Esophagus squamous epithelium (tissue), 5 donors: Measurements from ENCODE around the gene CAPRIN1. TPM values are rescaled to one million over a fixed set of nuclear protein-coding genes. Genes with fewer than 3 reads are reported as not detected.

ENCODE experiments used
- DNase-seq: peaks from one replicate; lab custom pipeline; 2025; lab: John Stamatoyannopoulos, UW
- H3K27ac ChIP-seq, 4 donors: fragments of 200-600 bp; sonication (generic); one replicate each; pipeline ENCODE4 v1.5.1; 2016 to 2019; ENCODE audit warnings: mild to moderate bottlenecking in 1 of 4
- H3K27me3 ChIP-seq, 4 donors: fragments of 200-600 bp; sonication (generic); 1 replicate in 3 of 4; 2 replicates in 1 of 4; pipeline versions ENCODE4 v1.5.1 to v1.6.0; 2017 to 2021; ENCODE audit warnings: antibody characterized with exemption in 1 of 4
- H3K36me3 ChIP-seq, 3 donors: fragments of 200-600 bp; sonication (generic); one replicate each; pipeline ENCODE4 v1.5.1; 2016 to 2019
- H3K4me1 ChIP-seq, 3 donors: fragments of 200-600 bp; sonication (generic); one replicate each; pipeline ENCODE4 v1.5.1; 2017 to 2019
- H3K4me3 ChIP-seq, 4 donors: fragments of 200-600 bp; sonication (generic); 1 replicate in 3 of 4; 2 replicates in 1 of 4; pipeline ENCODE4 v1.5.1; 2016 to 2019; ENCODE audit warnings: mild to moderate bottlenecking in 2 of 4, moderate library complexity in 1 of 4
- H3K9me3 ChIP-seq, 3 donors: fragments of 200-600 bp; sonication (generic); one replicate each; pipeline ENCODE4 v1.5.1; 2016 to 2019
- POLR2A ChIP-seq, 4 donors: fragments of 450-650 bp; IDR thresholded peaks; one replicate each; pipeline ENCODE4 v1.6.1; 2017; ENCODE audit warnings: antibody characterized with exemption in 4 of 4, mild to moderate bottlenecking in 4 of 4, moderate library complexity in 3 of 4
- WGBS, 2 donors: methylation state at CpG; one replicate each; pipeline ENCODE4 v1.1.5; 2018; 5-methylcytosine and 5-hydroxymethylcytosine counted together
- intact Hi-C: fragments of 100-400 bp; cut with DNase I; formaldehyde crosslinking; loops from one replicate; pipeline ENCODE4 v1.15.0; 2022
- total RNA-seq, 4 donors: library from RNA; depleted of rRNA; stranded (reverse); fragments of >200 nt; gene quantifications; one replicate each; pipeline ENCODE4 v1.1.0, GENCODE V29; 2016
- TF ChIP-seq, protein P1 (sequence below), 6 experiments: fragments of 450-650 bp in 4 of 6; fragments of 200-600 bp in 2 of 6; sonication (generic) in 2 of 6; IDR thresholded peaks; one replicate each; pipeline ENCODE4 v1.5.1; 2016 to 2019; ENCODE audit warnings: antibody characterized with exemption in 6 of 6, mild to moderate bottlenecking in 4 of 6, moderate library complexity in 4 of 6
- donor health status: DM: yes; HTN: yes; CAD: no.

CAPRIN1 gene
- total RNA-seq, 4 donors from 2014 or later, result 94.1 to 151 (median 132) TPM

DNA sequence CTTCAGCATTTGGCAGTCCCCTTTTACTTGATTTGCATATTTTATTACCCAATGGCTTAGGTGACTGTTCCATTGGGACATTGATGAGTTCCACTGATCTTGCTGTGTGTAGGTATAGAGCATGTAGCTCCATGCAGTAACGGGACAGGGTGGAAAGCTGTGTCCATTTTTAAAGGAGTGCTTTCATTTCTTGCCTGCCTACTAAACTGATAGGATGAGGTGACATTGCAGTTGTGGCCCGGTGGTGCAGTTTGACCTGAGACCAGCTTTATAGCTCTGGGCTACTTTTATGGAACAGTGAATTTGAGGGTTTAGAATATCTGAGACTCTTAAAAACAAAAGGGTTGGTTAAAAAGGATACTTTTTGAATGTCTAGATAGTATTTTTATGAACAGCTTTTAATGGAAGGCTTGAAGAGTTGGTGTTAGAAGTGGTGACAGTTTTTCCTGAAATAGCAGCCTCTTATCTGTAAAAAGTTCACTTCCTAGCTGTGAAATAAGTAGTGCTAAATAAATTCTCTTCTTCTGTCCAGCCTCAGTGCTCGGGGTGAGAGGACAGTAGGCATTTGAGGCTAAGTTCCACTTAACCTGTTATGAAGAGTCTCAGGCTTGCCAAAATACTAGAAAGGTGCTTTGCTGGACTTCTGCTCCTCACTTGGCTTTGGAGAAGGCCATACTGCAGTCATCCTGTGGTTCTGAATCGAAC is 80.9 kb downstream of the CAPRIN1 start:
- peaks cover 10 to 100% (median 68%) of the 10 kb centered on the region in 3 donors for H3K36me3 ChIP-seq

DNA sequence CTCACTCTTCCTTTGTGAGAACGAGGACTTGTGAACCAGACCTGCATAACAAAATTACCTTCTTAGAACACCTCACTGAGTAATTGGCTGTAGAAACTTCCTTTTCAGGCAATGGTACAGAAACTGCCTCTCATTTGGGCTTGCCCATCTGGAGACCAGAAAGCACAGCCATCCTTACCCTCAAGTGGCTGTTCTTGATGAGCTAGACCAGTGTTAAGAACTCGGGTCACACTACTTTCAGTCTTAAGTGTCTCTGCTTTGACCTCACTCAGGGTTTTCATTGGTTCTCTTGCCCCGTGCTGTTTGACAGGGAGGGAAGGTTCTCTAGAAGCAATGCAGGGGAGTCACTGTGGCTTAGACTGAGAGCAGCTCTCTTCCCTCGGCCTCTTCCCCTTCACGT is 83.2 kb downstream of the CAPRIN1 start:
- Histone ChIP-seq H3K4me1 (no peaks in the 10 kb centered on the region), H3K27me3 (no peaks in the 10 kb centered on the region), H3K4me3 (no peak overlapping the region), H3K9me3 (no peaks in the 10 kb centered on the region), H3K27ac (no peak overlapping the region), H3K36me3 (peaks cover 18 to 100% (median 71%) of the 10 kb centered on the region in 3 donors)
- TF ChIP-seq, protein P1, sequence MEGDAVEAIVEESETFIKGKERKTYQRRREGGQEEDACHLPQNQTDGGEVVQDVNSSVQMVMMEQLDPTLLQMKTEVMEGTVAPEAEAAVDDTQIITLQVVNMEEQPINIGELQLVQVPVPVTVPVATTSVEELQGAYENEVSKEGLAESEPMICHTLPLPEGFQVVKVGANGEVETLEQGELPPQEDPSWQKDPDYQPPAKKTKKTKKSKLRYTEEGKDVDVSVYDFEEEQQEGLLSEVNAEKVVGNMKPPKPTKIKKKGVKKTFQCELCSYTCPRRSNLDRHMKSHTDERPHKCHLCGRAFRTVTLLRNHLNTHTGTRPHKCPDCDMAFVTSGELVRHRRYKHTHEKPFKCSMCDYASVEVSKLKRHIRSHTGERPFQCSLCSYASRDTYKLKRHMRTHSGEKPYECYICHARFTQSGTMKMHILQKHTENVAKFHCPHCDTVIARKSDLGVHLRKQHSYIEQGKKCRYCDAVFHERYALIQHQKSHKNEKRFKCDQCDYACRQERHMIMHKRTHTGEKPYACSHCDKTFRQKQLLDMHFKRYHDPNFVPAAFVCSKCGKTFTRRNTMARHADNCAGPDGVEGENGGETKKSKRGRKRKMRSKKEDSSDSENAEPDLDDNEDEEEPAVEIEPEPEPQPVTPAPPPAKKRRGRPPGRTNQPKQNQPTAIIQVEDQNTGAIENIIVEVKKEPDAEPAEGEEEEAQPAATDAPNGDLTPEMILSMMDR (IDR thresholded peaks at IDR 0.05), result no peak
- TF ChIP-seq POLR2A (IDR thresholded peaks at IDR 0.05), result no peak
- WGBS, 2 donors, result 96 to 100% methylated on average over 1 to 5 of the region's 5 CpGs
- DNase-seq, result no peak
- intact Hi-C loops, result no loop called here

More for the DNA sequence above, 80.9 kb downstream of the CAPRIN1 start:
- Histone ChIP-seq H3K4me3 (no peak overlapping the region), H3K27ac (no peak overlapping the region), H3K9me3 (no peaks in the 10 kb centered on the region), H3K27me3 (no peaks in the 10 kb centered on the region), H3K4me1 (no peaks in the 10 kb centered on the region)
- intact Hi-C loops, result no loop called here
- no peak for DNase-seq
- WGBS, 2 donors, result 85 to 98% methylated on average over 4 of the region's 4 CpGs
- TF ChIP-seq, protein P1 (IDR thresholded peaks at IDR 0.05), result no peak
- TF ChIP-seq POLR2A (IDR thresholded peaks at IDR 0.05), result no peak

GRCh38 chr11:34135439-34135838 is 83.9 kb downstream of the CAPRIN1 start:
- WGBS, 2 donors, result 91 to 94% methylated on average over 3 of the region's 3 CpGs
- Histone ChIP-seq H3K4me1 (no peaks in the 10 kb centered on the region), H3K9me3 (no peaks in the 10 kb centered on the region), H3K4me3 (no peak overlapping the region), H3K27ac (no peak overlapping the region), H3K27me3 (no peaks in the 10 kb centered on the region), H3K36me3 (peaks cover 22 to 100% (median 76%) of the 10 kb centered on the region in 3 donors)
- TF ChIP-seq POLR2A (IDR thresholded peaks at IDR 0.05), result no peak
- TF ChIP-seq, protein P1 (IDR thresholded peaks at IDR 0.05), result no peak
- DNase-seq, result no peak
- intact Hi-C loops, result no loop called here

DNA sequence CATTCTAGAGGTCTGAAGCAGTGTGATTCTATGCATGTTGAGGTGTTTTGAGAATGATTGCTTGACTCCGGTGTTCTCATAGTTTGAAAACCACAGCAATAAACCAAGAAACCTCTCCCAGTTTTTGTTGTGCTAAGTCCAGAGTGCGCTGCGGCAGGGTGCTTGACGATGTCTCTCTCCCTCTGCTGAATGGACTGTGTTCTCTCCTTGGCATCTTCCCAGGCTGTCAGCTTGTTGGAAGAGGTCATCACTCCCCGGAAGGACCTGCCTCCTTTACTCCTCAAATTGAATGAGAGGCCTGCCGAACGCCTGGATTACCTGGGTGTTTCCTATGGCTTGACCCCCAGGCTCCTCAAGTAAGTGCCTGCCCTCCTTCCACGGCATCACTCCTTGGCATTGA is 84.9 kb downstream of the CAPRIN1 start:
- intact Hi-C loops, result no loop called here
- Histone ChIP-seq H3K27ac (no peak overlapping the region), H3K4me1 (no peaks in the 10 kb centered on the region), H3K4me3 (no peak overlapping the region), H3K36me3 (peaks cover 24 to 100% (median 75%) of the 10 kb centered on the region in 3 donors), H3K27me3 (no peaks in the 10 kb centered on the region), H3K9me3 (no peaks in the 10 kb centered on the region)
- TF ChIP-seq POLR2A (IDR thresholded peaks at IDR 0.05), result no peak
- TF ChIP-seq, protein P1 (IDR thresholded peaks at IDR 0.05), result no peak
- DNase-seq, result no peak
- 92 to 95% methylated on average over 7 to 8 of the region's 8 CpGs for WGBS, 2 donors

- Histone ChIP-seq H3K36me3 (peaks cover 28 to 100% (median 73%) of the 10 kb centered on the region in 3 donors), H3K4me1 (no peaks in the 10 kb centered on the region), H3K4me3 (no peak overlapping the region), H3K27ac (no peak overlapping the region), H3K27me3 (no peaks in the 10 kb centered on the region), H3K9me3 (no peaks in the 10 kb centered on the region)
- TF ChIP-seq POLR2A (IDR thresholded peaks at IDR 0.05), result no peak
- TF ChIP-seq, protein P1 (IDR thresholded peaks at IDR 0.05), result no peak
- WGBS, 2 donors, result 42 to 84% methylated on average over 3 to 7 of the region's 7 CpGs
- DNase-seq, result no peak
- intact Hi-C loops, result no loop called here
Measured at GRCh38 chr11:34139346-34139745, 87.8 kb downstream of the CAPRIN1 start.
